ENCODE measurements around the gene SFR1. TPM values are rescaled to one million over a fixed set of nuclear protein-coding genes. Genes with fewer than 3 reads are reported as not detected.
A peak's percentile ranks its signal among the peaks of the same experiment; 100 is the strongest.

The SFR1 gene
- total RNA-seq, 1 experiment from 2014 or later: 4.3 TPM

- Histone ChIP-seq H3K4me1 (replicated peaks; ENCODE audit: insufficient read depth) (peaks cover 29% of the 10 kb centered on the region), H3K27ac (no peak overlapping the region), H3F3A (ENCODE audit: insufficient read depth, low read depth) (peaks cover 24% of the 10 kb centered on the region), H4K20me1 (ENCODE audit: insufficient read depth) (no peaks in the 10 kb centered on the region), H3K9me2 (ENCODE audit: insufficient read depth) (no peaks in the 10 kb centered on the region), H2AFZ (no peak overlapping the region), H3K4me3 (no peak overlapping the region), H3K36me3 (ENCODE audit: low read depth) (no peaks in the 10 kb centered on the region), H3K79me2 (ENCODE audit: low read depth) (no peaks in the 10 kb centered on the region), H3K4me2 (no peak overlapping the region), H3K9me3 (ENCODE audit: insufficient read depth, low read depth) (no peaks in the 10 kb centered on the region), H3K27me3 (ENCODE audit: insufficient read depth, low read depth) (no peaks in the 10 kb centered on the region)
- no peak for TF ChIP-seq CTCF (conservative IDR thresholded peaks at IDR 0.05)
- TF ChIP-seq EZH2 (IDR thresholded peaks at IDR 0.05; ENCODE audit: low read depth): no peak
- CTCF ChIA-PET: no interaction called here
- POLR2A ChIA-PET (ENCODE audit: unreplicated experiment): no interaction called here
- intact Hi-C loops (cut with micrococcal nuclease; ENCODE audit: unreplicated experiment): no loop called here
- DNase-seq: no peak
- BruUV-seq (replicated peaks): no TSS peak
Observed at GRCh38 chr10:104113376-104113956, 8.5 kb upstream of the SFR1 start.

GRCh38 chr10:104117839-104118323 lies 4.1 kb upstream of the SFR1 start:
- peak overlapping the region; percentile 79 for H3K27ac ChIP-seq
- H3F3A ChIP-seq (ENCODE audit: insufficient read depth, low read depth): peaks cover 26% of the 10 kb centered on the region
- DNase-seq: peak; percentile 25 to 87
- POLR2A ChIA-PET (ENCODE audit: unreplicated experiment): interaction anchor here (0.6 to 0.7 kb wide), 2 partner anchors 47 to 373 kb away, joined by 3 read pairs; no protein-coding TSS in a partner anchor
- CTCF ChIA-PET: interaction anchor here (0.9 kb wide), 1 partner anchor 61 kb away, joined by 4 read pairs; no protein-coding TSS in a partner anchor
- BruUV-seq (replicated peaks): no TSS peak
- no peaks in the 10 kb centered on the region for H3K36me3 ChIP-seq (ENCODE audit: low read depth)
- peak overlapping the region; percentile 62 for H3K4me2 ChIP-seq
- no peaks in the 10 kb centered on the region for H3K27me3 ChIP-seq (ENCODE audit: insufficient read depth, low read depth)
- H3K9me2 ChIP-seq (ENCODE audit: insufficient read depth): no peaks in the 10 kb centered on the region
- H3K4me1 ChIP-seq (replicated peaks; ENCODE audit: insufficient read depth): peaks cover 41% of the 10 kb centered on the region
- no peak overlapping the region for H3K4me3 ChIP-seq
- no peaks in the 10 kb centered on the region for H3K9me3 ChIP-seq (ENCODE audit: insufficient read depth, low read depth)
- intact Hi-C loops (cut with micrococcal nuclease; ENCODE audit: unreplicated experiment): no loop called here
- no peaks in the 10 kb centered on the region for H3K79me2 ChIP-seq (ENCODE audit: low read depth)
- TF ChIP-seq EZH2 (IDR thresholded peaks at IDR 0.05; ENCODE audit: low read depth) (no peak), CTCF (conservative IDR thresholded peaks at IDR 0.05) (no peak)
- H4K20me1 ChIP-seq (ENCODE audit: insufficient read depth): no peaks in the 10 kb centered on the region
- H2AFZ ChIP-seq: no peak overlapping the region

- no peaks in the 10 kb centered on the region for H3K9me3 ChIP-seq (ENCODE audit: insufficient read depth, low read depth)
- no TSS peak for BruUV-seq (replicated peaks)
- peaks cover 26% of the 10 kb centered on the region for H3F3A ChIP-seq (ENCODE audit: insufficient read depth, low read depth)
- H3K36me3 ChIP-seq (ENCODE audit: low read depth): no peaks in the 10 kb centered on the region
- peak overlapping the region; percentile 94; the same call in 1 of the 2 replicates for H2AFZ ChIP-seq
- H3K4me3 ChIP-seq: no peak overlapping the region
- peaks cover 45% of the 10 kb centered on the region for H3K4me1 ChIP-seq (replicated peaks; ENCODE audit: insufficient read depth)
- POLR2A ChIA-PET (ENCODE audit: unreplicated experiment): interaction anchor here (0.6 to 0.7 kb wide), 2 partner anchors 37 to 90 kb away, joined by 5 to 8 read pairs; no protein-coding TSS in a partner anchor
- H4K20me1 ChIP-seq (ENCODE audit: insufficient read depth): no peaks in the 10 kb centered on the region
- TF ChIP-seq EZH2 (IDR thresholded peaks at IDR 0.05; ENCODE audit: low read depth) (no peak), CTCF (conservative IDR thresholded peaks at IDR 0.05) (no peak)
- peak overlapping the region; percentile 99 for H3K4me2 ChIP-seq
- CTCF ChIA-PET: no interaction called here
- no peak for DNase-seq
- H3K27me3 ChIP-seq (ENCODE audit: insufficient read depth, low read depth): no peaks in the 10 kb centered on the region
- intact Hi-C loops (cut with micrococcal nuclease; ENCODE audit: unreplicated experiment): loop anchor here (5.0 to 10.0 kb wide), 2 partner anchors 213 to 405 kb away; no protein-coding TSS in a partner anchor
- H3K27ac ChIP-seq: peak overlapping the region; percentile 97
- H3K9me2 ChIP-seq (ENCODE audit: insufficient read depth): no peaks in the 10 kb centered on the region
- no peaks in the 10 kb centered on the region for H3K79me2 ChIP-seq (ENCODE audit: low read depth)
Observed at GRCh38 chr10:104119996-104120395, 2.0 kb upstream of the SFR1 start.

All from PC-9 (cell line).